K562 (cell line): ENCODE measurements around the gene PSMD13. TPM values are rescaled to one million over a fixed set of nuclear protein-coding genes. Genes with fewer than 3 reads are reported as not detected.

ENCODE experiments used
- ATAC-seq: fragments of 200-7000 bp; cut with Tn5 transposase; 3 replicates; pipeline ENCODE4 v1.9.1; 2020; ENCODE audit warnings: moderate library complexity
- BruUV-seq: library from RNA; stranded (reverse); fragments of 400-500 nt; replicated peaks from 2 replicates; lab custom pipeline; 2021; lab: Mats Ljungman, UMichigan
- CTCF ChIA-PET: fragments of 300-600 bp; formaldehyde crosslinking; extraction: SDS; loops from one replicate; lab custom pipeline; 2021; ENCODE audit warnings: low intra/inter-chr PET ratio; lab: Yijun Ruan, JAX
- POLR2A ChIA-PET: fragments of 300-600, 350-650 bp; sonication (Branson Sonifier 250); formaldehyde crosslinking; extraction: SDS; loops from one replicate; lab custom pipeline; 2021; ENCODE audit warnings: antibody characterized with exemption, inconsistent platforms; lab: Yijun Ruan, JAX
- DNase-seq, 4 experiments: peaks; one replicate each; pipeline versions ENCODE4 v3.0.0 to v3.0.0-alpha.2; 2011 to 2018; ENCODE audit warnings: low spot score in 3 of 4, mixed read lengths in 3 of 4; ENCODE audit errors: extremely low read depth in 1 of 4
- FAIRE-seq: peaks from 2 replicates; lab custom pipeline; 2011; peaks lifted over from hg19 to GRCh38; lab: Jason Lieb, UNC
- H2AFZ ChIP-seq: 2 replicates; pipeline ENCODE4 v1.6.0; 2011; ENCODE audit warnings: low read depth, low read length, control low read depth, inconsistent platforms
- H3K27ac ChIP-seq: fragments of 200-600 bp; 3 replicates; pipeline ENCODE4 v1.8.0; 2011; ENCODE audit warnings: low read depth, mild to moderate bottlenecking, control low read depth, inconsistent platforms, low read length, moderate library complexity, mixed read lengths; ENCODE audit errors: extremely low read depth
- H3K27me3 ChIP-seq, 2 experiments: fragments of 300-600 bp in 1 of 2; 2 replicates in 1 of 2; 3 replicates in 1 of 2; pipeline versions ENCODE4 v1.6.0 to v1.8.0; 2011; ENCODE audit warnings: inconsistent platforms in 2 of 2, low read length in 2 of 2, mild to moderate bottlenecking in 1 of 2, mixed read lengths in 1 of 2, moderate library complexity in 1 of 2; ENCODE audit not compliant: control insufficient read depth in 2 of 2, insufficient read depth in 2 of 2
- H3K36me3 ChIP-seq: fragments of 300-600 bp; 3 replicates; pipeline ENCODE4 v1.8.0; 2011; ENCODE audit warnings: mild to moderate bottlenecking, low read length, inconsistent platforms; ENCODE audit not compliant: control insufficient read depth, insufficient read depth
- H3K4me1 ChIP-seq, 2 experiments: fragments of 200-600 bp in 1 of 2; replicated peaks in 1 of 2; 2 replicates in 1 of 2; 3 replicates in 1 of 2; pipeline versions ENCODE4 v1.5.1 to v1.8.0; 2011; ENCODE audit warnings: inconsistent platforms in 2 of 2, low read length in 2 of 2, mild to moderate bottlenecking in 1 of 2, mixed read lengths in 1 of 2, moderate library complexity in 1 of 2; ENCODE audit not compliant: control insufficient read depth in 2 of 2, insufficient read depth in 2 of 2
- H3K4me2 ChIP-seq: 2 replicates; pipeline ENCODE4 v1.6.1; 2011; ENCODE audit warnings: low read length, control low read depth, inconsistent platforms, mixed read lengths; ENCODE audit not compliant: insufficient read depth
- H3K4me3 ChIP-seq: fragments of 200-600 bp; sonication (generic), shearing (Covaris generic); 2 replicates; pipeline ENCODE4 v1.5.1; 2016; ENCODE audit warnings: control low read depth, inconsistent platforms
- H3K79me2 ChIP-seq: fragments of 200-600 bp; 3 replicates; pipeline ENCODE4 v1.8.0; 2011; ENCODE audit warnings: low read length, inconsistent platforms; ENCODE audit not compliant: control insufficient read depth, insufficient read depth
- H3K9ac ChIP-seq, 2 experiments: 2 replicates each; pipeline versions ENCODE4 v1.6.0 to v1.6.1; 2011; ENCODE audit warnings: low read depth in 2 of 2, low read length in 2 of 2, control low read depth in 1 of 2, inconsistent platforms in 1 of 2, mild to moderate bottlenecking in 1 of 2, mixed read lengths in 1 of 2; ENCODE audit not compliant: insufficient read depth in 1 of 2
- H3K9me1 ChIP-seq: one replicate; pipeline ENCODE4 v1.6.0; 2011; ENCODE audit warnings: inconsistent platforms, mild to moderate bottlenecking, low read length, moderate library complexity; ENCODE audit not compliant: control insufficient read depth, insufficient read depth
- H3K9me3 ChIP-seq: replicated peaks from 2 replicates; pipeline ENCODE4 v1.5.1; 2011; ENCODE audit warnings: low read depth, low read length, inconsistent platforms; ENCODE audit not compliant: control insufficient read depth, insufficient read depth
- H4K20me1 ChIP-seq: replicated peaks from 2 replicates; pipeline ENCODE4 v1.6.1; 2011; ENCODE audit warnings: low read length, inconsistent platforms, mixed read lengths; ENCODE audit not compliant: control insufficient read depth, insufficient read depth
- KDM5B ChIP-seq: fragments of 200-600 bp; sonication (generic); IDR thresholded peaks from 2 replicates; pipeline ENCODE4 v1.6.1; 2012; ENCODE audit warnings: low read depth, mild to moderate bottlenecking, moderate library complexity, low read length, control low read depth, inconsistent platforms; ENCODE audit not compliant: insufficient replicate concordance
- KLF13 ChIP-seq: fragments of 450-650 bp; IDR thresholded peaks from 2 replicates; pipeline ENCODE4 v1.6.1; 2016; ENCODE audit warnings: missing genetic modification characterization, low read depth, mild to moderate bottlenecking, missing compliant biosample characterization, moderate library complexity, borderline replicate concordance
- POLR2G ChIP-seq: fragments of 200-400 bp; formaldehyde crosslinking; IDR thresholded peaks from 2 replicates; pipeline ENCODE4 v1.6.1; 2017; ENCODE audit warnings: low read depth, mild to moderate bottlenecking, antibody characterized with exemption, low read length, moderate library complexity
- SUPT5H ChIP-seq: fragments of 450-650 bp; IDR thresholded peaks from 2 replicates; pipeline ENCODE4 v1.6.1; 2016
- TEAD1 ChIP-seq, 2 experiments: fragments of 450-650 bp in 1 of 2; sonication (generic) in 1 of 2; formaldehyde crosslinking; IDR thresholded peaks; 2 replicates each; pipeline versions ENCODE4 v1.4.0 to v1.8.0; 2020 to 2022; ENCODE audit warnings: mild to moderate bottlenecking in 2 of 2, missing genetic modification reagents in 1 of 2
- ZFP36 ChIP-seq: fragments of 150-350 bp; IDR thresholded peaks from 2 replicates; pipeline ENCODE4 v1.6.1; 2018; ENCODE audit warnings: low read length, low read depth; ENCODE audit not compliant: partially characterized antibody
- ZNF511 ChIP-seq: sonication (generic); formaldehyde crosslinking; IDR thresholded peaks from 2 replicates; pipeline ENCODE4 v1.8.0; 2022; ENCODE audit warnings: mild to moderate bottlenecking, missing genetic modification reagents
- WGBS: fragments of 100-300 bp; shearing (Covaris generic); methylation state at CpG from one replicate; pipeline ENCODE4 v1.1.6; 2016; ENCODE audit warnings: low coverage, mixed read lengths; ENCODE audit not compliant: insufficient coverage; ENCODE audit errors: missing lambda C conversion rate; 5-methylcytosine and 5-hydroxymethylcytosine counted together
- in situ Hi-C: fragments of 300-500 bp; cut with MboI; formaldehyde crosslinking; loops from 4 replicates; pipeline ENCODE4 v1.15.0; 2018; ENCODE audit warnings: inconsistent platforms, mixed read lengths
- intact Hi-C: fragments of 100-400 bp; cut with micrococcal nuclease; formaldehyde crosslinking; loops from 2 replicates; pipeline ENCODE4 v1.14.2; 2022
- polyA plus RNA-seq, 8 experiments: library from polyadenylated mRNA; depleted of rRNA in 4 of 8; stranded (reverse) in 5 of 8; unstranded in 3 of 8; fragments of >200 nt; fragmentation: Nextera tagmentation in 2 of 8; fragmentation: Illumina TruSeq in 1 of 8; extraction: Ambion mirVana in 2 of 8; extraction: Trizol in 1 of 8; gene quantifications; 2 replicates each; pipeline versions ENCODE4 v1.2.1 to v1.2.3, GENCODE V29; 2011 to 2014; ENCODE audit warnings: inconsistent platforms in 1 of 8, missing spikeins in 1 of 8
- total RNA-seq, 7 experiments: library from RNA; depleted of rRNA in 6 of 7; stranded (reverse); fragments of >200 nt in 6 of 7; fragmentation: Illumina TruSeq in 2 of 7; extraction: Trizol in 2 of 7; gene quantifications; 2 replicates each; pipeline versions ENCODE4 v1.2.1 to v1.2.3, GENCODE V29; 2011 to 2021; ENCODE audit warnings: low replicate concordance in 1 of 7

The PSMD13 gene
- total and polyA plus RNA-seq, 9 of the 15 experiments (the other 6 are each of a cell fraction or from before 2014, with no cell fraction given) = 185 to 383 (median 267) TPM

GRCh38 chr11:297051-297585, 60.3 kb downstream of the PSMD13 start:
- CTCF ChIA-PET = no interaction called here
- no peak for DNase-seq
- intact Hi-C loops = no loop called here

More at GRCh38 chr11:297051-297585, 60.3 kb downstream of the PSMD13 start:
- Histone ChIP-seq H3K4me1 (peaks cover 19 to 78% of the 10 kb centered on the region in 2 experiments), H2AFZ (no peak overlapping the region), H3K4me3 (no peak overlapping the region), H3K36me3 (peaks cover 38% of the 10 kb centered on the region; the same call in 2 of the 3 replicates), H4K20me1 (no peaks in the 10 kb centered on the region), H3K79me2 (no peaks in the 10 kb centered on the region), H3K4me2 (peak overlapping the region; percentile 53), H3K27me3 (no peaks in the 10 kb centered on the region), H3K9ac (peak overlapping the region in 1 of 2 experiments; percentile 81; a peak in 2 of 4 replicates), H3K9me1 (no peaks in the 10 kb centered on the region), H3K27ac (peak overlapping the region; percentile 69; the same call in 2 of the 3 replicates), H3K9me3 (no peaks in the 10 kb centered on the region)
- TF ChIP-seq TEAD1 (CRISPR knock-in tag; IDR thresholded peaks at IDR 0.05) (0 out of 4 replicates have a peak, but pooled peaks of 1 of the 2 experiments have one; percentile 1), ZFP36 (no peak), ZNF511 (CRISPR knock-in tag) (no peak), SUPT5H (0 out of 2 replicates have a peak, but pooled peaks have one; percentile 4), POLR2G (peak; percentile 15; the same call in 1 of the 2 replicates), KLF13 (tag) (no peak), KDM5B (peak; percentile 21)
- peak; percentile 19 for ATAC-seq
- BruUV-seq = no TSS peak
- in situ Hi-C loops = no loop called here
- POLR2A ChIA-PET = interaction anchor here (1.0 kb wide), 1 partner anchor 13 kb away, joined by 4 read pairs; no protein-coding TSS in a partner anchor
- FAIRE-seq = no peak
- 60% methylated on average over 9 of the region's 13 CpGs for WGBS
